Type B pancreatic cell (in vitro differentiated cells): Measurements from ENCODE around the gene THYN1. TPM values are rescaled to one million over a fixed set of nuclear protein-coding genes. Genes with fewer than 3 reads are reported as not detected.

ENCODE experiments used
- DNase-seq: peaks from one replicate; pipeline ENCODE4 v3.0.0; 2021; ENCODE audit warnings: mixed read lengths; ENCODE audit not compliant: unreplicated experiment; ENCODE audit errors: extremely low spot score
- H3K27ac Mint-ChIP-seq: 2 replicates; pipeline ENCODE4 v1.8.0; 2021; ENCODE audit warnings: mild to moderate bottlenecking, mixed read lengths
- H3K27me3 Mint-ChIP-seq: 2 replicates; pipeline ENCODE4 v1.8.0; 2021; ENCODE audit warnings: mixed read lengths
- H3K36me3 Mint-ChIP-seq: 2 replicates; pipeline ENCODE4 v1.8.0; 2021; ENCODE audit warnings: mixed read lengths
- H3K4me1 Mint-ChIP-seq: one replicate; pipeline ENCODE4 v1.8.0; 2021; ENCODE audit warnings: mixed read lengths; ENCODE audit not compliant: unreplicated experiment
- H3K4me3 Mint-ChIP-seq: 2 replicates; pipeline ENCODE4 v1.8.0; 2021; ENCODE audit warnings: mild to moderate bottlenecking, mixed read lengths
- H3K9me3 Mint-ChIP-seq: 2 replicates; pipeline ENCODE4 v1.8.0; 2021; ENCODE audit warnings: mixed read lengths
- total RNA-seq: library from RNA; stranded (reverse); gene quantifications from 2 replicates; pipeline ENCODE4 v1.2.1, GENCODE V29; 2021; ENCODE audit warnings: low replicate concordance
- TF ChIP-seq, protein P1 (sequence below): fragments of 200-600 bp; sonication (generic); conservative IDR thresholded peaks from 2 replicates; pipeline ENCODE4 v1.5.0; 2021; ENCODE audit warnings: antibody characterized with exemption, mild to moderate bottlenecking

Gene THYN1
- total RNA-seq, 1 donor from 2014 or later: 44.3 TPM

DNA sequence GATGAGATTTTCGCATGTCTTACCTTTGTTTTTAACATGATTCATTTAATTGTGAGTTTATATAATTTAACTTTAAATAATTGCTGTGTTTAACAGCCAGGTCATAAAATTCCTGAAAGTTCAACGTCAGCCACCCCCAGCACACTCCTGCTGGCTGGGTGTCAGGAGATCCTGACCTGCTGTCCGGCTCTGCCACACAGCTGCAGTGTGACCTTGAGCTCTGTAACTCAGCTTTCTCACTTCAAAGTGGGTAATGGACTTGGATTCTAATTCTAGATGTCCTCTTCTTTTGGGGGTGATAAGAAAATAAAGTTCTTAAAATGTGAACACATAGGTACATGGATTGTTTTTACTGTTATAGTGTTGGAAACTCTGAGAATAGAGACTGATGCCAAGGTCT, 17.8 kb downstream of the THYN1 start:
- peaks cover 4% of the 10 kb centered on the region for H3K4me1 Mint-ChIP-seq

DNA sequence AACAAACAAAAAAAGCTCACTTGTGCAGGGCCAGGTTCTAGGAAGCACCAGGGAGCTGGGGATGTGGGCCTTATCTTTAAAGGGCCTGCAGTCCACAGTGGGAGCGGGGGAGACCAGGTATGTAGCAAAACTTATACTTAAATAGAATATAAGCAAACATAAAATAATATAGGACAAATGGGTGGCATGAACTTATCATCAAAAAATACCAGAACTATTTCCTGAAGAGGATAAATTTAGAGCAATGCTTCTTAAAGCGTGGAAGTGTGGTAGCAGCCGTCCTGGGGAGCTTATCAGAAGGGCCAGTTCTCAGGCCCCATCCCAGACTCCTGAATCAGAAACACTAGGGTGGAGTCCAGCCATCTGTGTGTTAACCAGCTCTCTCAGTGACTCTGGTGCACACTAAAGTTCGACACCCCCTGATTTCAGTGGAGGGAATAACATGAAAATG, 19.4 kb downstream of the THYN1 start:
- H3K9me3 Mint-ChIP-seq: no peaks in the 10 kb centered on the region
- DNase-seq: no peak
- no peak overlapping the region for H3K4me3 Mint-ChIP-seq
- H3K27ac Mint-ChIP-seq: no peak overlapping the region
- peaks cover 15% of the 10 kb centered on the region for H3K4me1 Mint-ChIP-seq
- H3K27me3 Mint-ChIP-seq: no peaks in the 10 kb centered on the region
- H3K36me3 Mint-ChIP-seq: peaks cover 19% of the 10 kb centered on the region
- TF ChIP-seq, protein P1, sequence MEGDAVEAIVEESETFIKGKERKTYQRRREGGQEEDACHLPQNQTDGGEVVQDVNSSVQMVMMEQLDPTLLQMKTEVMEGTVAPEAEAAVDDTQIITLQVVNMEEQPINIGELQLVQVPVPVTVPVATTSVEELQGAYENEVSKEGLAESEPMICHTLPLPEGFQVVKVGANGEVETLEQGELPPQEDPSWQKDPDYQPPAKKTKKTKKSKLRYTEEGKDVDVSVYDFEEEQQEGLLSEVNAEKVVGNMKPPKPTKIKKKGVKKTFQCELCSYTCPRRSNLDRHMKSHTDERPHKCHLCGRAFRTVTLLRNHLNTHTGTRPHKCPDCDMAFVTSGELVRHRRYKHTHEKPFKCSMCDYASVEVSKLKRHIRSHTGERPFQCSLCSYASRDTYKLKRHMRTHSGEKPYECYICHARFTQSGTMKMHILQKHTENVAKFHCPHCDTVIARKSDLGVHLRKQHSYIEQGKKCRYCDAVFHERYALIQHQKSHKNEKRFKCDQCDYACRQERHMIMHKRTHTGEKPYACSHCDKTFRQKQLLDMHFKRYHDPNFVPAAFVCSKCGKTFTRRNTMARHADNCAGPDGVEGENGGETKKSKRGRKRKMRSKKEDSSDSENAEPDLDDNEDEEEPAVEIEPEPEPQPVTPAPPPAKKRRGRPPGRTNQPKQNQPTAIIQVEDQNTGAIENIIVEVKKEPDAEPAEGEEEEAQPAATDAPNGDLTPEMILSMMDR: no peak

More for the DNA sequence above, 17.8 kb downstream of the THYN1 start:
- Mint-ChIP-seq H3K27me3 (no peaks in the 10 kb centered on the region), H3K9me3 (no peaks in the 10 kb centered on the region), H3K4me3 (no peak overlapping the region), H3K36me3 (peaks cover 13% of the 10 kb centered on the region), H3K27ac (no peak overlapping the region)
- TF ChIP-seq, protein P1: no peak
- DNase-seq: no peak

DNA sequence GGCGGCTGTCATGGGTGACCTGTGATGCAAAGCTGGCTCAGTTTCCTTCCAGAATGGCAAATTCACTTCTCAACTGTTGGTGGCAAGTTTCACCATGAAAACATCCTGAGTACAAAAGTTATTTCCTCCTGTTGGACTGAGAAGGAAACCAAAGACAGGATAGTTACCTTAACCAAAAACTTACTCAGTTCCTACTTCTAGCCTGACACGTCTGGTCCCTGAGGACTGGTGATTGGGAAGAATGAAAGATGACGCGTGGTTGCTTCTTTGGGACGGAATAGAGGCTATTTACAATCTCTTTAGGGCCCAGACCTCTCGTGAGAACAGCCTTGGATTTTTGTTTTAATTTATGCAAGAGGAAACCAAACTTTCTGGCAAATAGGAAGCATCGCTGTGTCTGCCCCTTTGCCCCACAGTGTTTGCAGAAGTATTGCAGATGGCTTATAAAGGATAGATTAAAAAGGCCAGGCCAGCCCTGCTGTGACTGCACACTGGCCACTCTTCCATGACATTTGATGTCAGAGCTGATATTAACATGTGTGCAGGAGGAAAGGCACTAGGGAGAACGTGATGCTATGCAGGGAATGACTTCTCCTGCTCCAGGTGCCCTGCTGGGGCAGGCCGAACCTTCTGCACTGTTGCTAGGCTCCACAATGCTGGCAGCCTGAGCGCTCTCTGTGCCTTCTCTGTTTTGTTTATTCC, 21.0 kb downstream of the THYN1 start:
- H3K9me3 Mint-ChIP-seq: no peaks in the 10 kb centered on the region
- TF ChIP-seq, protein P1: no peak
- H3K4me1 Mint-ChIP-seq: peaks cover 25% of the 10 kb centered on the region
- H3K27ac Mint-ChIP-seq: no peak overlapping the region
- no peaks in the 10 kb centered on the region for H3K27me3 Mint-ChIP-seq
- no peak for DNase-seq
- no peak overlapping the region for H3K4me3 Mint-ChIP-seq
- H3K36me3 Mint-ChIP-seq: peaks cover 10% of the 10 kb centered on the region

DNA sequence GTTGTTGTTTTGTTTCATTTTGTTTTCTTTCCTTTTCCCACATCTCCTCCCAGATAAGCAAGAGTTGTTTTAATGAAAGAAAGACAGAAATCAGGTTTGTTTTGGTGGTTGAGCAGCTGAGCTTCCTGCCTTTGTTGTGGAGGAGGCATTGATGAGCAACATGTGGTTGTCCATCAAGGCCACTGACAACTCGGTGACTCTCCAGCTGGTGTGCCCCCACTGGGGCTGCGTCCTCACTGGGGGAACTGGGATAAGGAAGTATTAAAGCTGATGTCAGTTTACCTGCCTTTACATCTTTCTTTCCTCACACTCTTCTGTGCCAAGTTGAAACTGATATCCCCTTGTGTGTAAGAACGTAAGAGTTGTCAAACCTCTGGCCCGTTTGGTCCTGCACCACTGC, 22.8 kb downstream of the THYN1 start:
- Mint-ChIP-seq H3K36me3 (peaks cover 8% of the 10 kb centered on the region), H3K4me3 (no peak overlapping the region), H3K9me3 (no peaks in the 10 kb centered on the region), H3K4me1 (peaks cover 32% of the 10 kb centered on the region), H3K27ac (no peak overlapping the region), H3K27me3 (no peaks in the 10 kb centered on the region)
- no peak for DNase-seq
- TF ChIP-seq, protein P1: no peak

DNA sequence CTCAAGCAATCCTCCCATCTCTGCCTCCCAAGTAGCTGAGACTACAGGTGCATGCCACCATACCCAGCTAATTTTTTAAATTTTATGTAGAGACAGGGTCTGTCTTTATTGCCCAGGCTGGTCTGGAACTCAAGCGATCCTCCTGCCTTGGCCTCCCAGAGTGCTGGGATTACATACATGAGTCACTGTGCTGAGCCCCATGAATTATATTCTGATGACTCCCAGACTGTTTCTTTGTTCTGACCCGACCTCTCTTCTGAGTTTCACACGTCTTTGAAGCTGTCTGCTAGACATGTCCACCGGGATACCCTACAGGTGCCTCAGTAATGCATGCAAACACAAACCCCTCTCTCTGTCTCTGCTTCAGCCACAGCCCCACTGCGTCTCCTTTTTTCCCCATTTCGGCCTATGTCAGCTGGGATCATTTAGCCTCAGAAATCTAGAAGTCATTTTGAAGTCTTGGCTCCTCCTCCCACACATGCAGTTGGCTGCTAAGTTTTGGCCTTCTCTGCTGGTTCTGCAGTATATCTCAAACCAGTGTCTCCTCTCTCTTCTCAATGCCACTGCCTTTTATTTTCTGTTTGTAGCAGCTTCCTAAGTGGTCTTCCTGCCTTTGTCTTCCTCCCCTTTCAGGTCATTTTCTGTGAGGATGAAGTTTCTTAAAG, 23.9 kb downstream of the THYN1 start:
- H3K27me3 Mint-ChIP-seq: no peaks in the 10 kb centered on the region
- no peaks in the 10 kb centered on the region for H3K9me3 Mint-ChIP-seq
- H3K27ac Mint-ChIP-seq: no peak overlapping the region
- TF ChIP-seq, protein P1: no peak
- peaks cover 5% of the 10 kb centered on the region for H3K36me3 Mint-ChIP-seq
- H3K4me1 Mint-ChIP-seq: peaks cover 32% of the 10 kb centered on the region
- no peak for DNase-seq
- no peak overlapping the region for H3K4me3 Mint-ChIP-seq
